ENCODE data around the gene CDH23. TPM values are rescaled to one million over a fixed set of nuclear protein-coding genes. Genes with fewer than 3 reads are reported as not detected.

CDH23 gene
- total RNA-seq, 1 experiment from 2014 or later, result 0.07 TPM

DNA sequence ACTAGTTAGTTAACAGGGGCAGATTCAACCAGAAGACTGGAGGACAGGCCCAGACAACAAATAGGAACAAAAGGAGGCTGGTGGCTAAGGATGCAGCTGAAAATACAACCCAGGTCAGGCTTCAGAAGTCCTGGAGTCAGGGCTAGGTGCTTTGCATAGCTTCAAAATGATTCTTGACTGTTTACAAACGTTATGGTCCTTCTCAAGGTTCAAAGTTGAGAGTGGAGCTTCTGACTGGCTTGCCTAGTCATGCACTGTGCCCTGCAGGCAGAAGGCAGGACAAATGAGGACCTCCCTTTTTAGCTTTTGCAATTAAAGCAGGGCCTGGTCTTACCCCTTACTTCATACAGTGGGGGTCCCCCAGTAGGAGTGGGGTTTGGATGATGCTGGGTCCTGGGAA, 4.4 kb upstream of the CDH23 start:
- DNase-seq, result no peak
- intact Hi-C loops (cut with micrococcal nuclease; ENCODE audit: unreplicated experiment), result no loop called here
- Mint-ChIP-seq H3K27me3 (ENCODE audit: unreplicated experiment) (peaks cover 94% of the 10 kb centered on the region), H3K36me3 (ENCODE audit: insufficient read depth, unreplicated experiment) (no peaks in the 10 kb centered on the region), H3K4me1 (ENCODE audit: low read depth, unreplicated experiment) (no peaks in the 10 kb centered on the region), H3K27ac (ENCODE audit: unreplicated experiment) (no peak overlapping the region), H3K9me3 (ENCODE audit: low read depth, unreplicated experiment) (no peaks in the 10 kb centered on the region), H3K4me3 (ENCODE audit: low read depth, unreplicated experiment) (no peak overlapping the region)
- BruUV-seq (replicated peaks), result no TSS peak
- TF ChIP-seq, protein P1, sequence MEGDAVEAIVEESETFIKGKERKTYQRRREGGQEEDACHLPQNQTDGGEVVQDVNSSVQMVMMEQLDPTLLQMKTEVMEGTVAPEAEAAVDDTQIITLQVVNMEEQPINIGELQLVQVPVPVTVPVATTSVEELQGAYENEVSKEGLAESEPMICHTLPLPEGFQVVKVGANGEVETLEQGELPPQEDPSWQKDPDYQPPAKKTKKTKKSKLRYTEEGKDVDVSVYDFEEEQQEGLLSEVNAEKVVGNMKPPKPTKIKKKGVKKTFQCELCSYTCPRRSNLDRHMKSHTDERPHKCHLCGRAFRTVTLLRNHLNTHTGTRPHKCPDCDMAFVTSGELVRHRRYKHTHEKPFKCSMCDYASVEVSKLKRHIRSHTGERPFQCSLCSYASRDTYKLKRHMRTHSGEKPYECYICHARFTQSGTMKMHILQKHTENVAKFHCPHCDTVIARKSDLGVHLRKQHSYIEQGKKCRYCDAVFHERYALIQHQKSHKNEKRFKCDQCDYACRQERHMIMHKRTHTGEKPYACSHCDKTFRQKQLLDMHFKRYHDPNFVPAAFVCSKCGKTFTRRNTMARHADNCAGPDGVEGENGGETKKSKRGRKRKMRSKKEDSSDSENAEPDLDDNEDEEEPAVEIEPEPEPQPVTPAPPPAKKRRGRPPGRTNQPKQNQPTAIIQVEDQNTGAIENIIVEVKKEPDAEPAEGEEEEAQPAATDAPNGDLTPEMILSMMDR (IDR thresholded peaks at IDR 0.05; ENCODE audit: unreplicated experiment), result no peak
- CTCF ChIA-PET, result interaction anchor here (0.6 to 1.4 kb wide), 2 partner anchors 10 to 316 kb away, joined by 3 to 4 read pairs; no protein-coding TSS in a partner anchor

- Mint-ChIP-seq H3K9me3 (ENCODE audit: low read depth, unreplicated experiment) (no peaks in the 10 kb centered on the region), H3K4me3 (ENCODE audit: low read depth, unreplicated experiment) (no peak overlapping the region), H3K4me1 (ENCODE audit: low read depth, unreplicated experiment) (peaks cover 4% of the 10 kb centered on the region), H3K36me3 (ENCODE audit: insufficient read depth, unreplicated experiment) (no peaks in the 10 kb centered on the region), H3K27ac (ENCODE audit: unreplicated experiment) (no peak overlapping the region), H3K27me3 (ENCODE audit: unreplicated experiment) (peaks cover 94% of the 10 kb centered on the region)
- intact Hi-C loops (cut with micrococcal nuclease; ENCODE audit: unreplicated experiment), result no loop called here
- BruUV-seq (replicated peaks), result no TSS peak
- TF ChIP-seq, protein P1 (IDR thresholded peaks at IDR 0.05; ENCODE audit: unreplicated experiment), result no peak
- DNase-seq, result no peak
- CTCF ChIA-PET, result interaction anchor here (0.5 to 1.4 kb wide), 3 partner anchors 10 to 844 kb away, joined by 3 to 4 read pairs (median 4); no protein-coding TSS in a partner anchor
Observed at GRCh38 chr10:71392791-71393781, 3.6 kb upstream of the CDH23 start.

DNA sequence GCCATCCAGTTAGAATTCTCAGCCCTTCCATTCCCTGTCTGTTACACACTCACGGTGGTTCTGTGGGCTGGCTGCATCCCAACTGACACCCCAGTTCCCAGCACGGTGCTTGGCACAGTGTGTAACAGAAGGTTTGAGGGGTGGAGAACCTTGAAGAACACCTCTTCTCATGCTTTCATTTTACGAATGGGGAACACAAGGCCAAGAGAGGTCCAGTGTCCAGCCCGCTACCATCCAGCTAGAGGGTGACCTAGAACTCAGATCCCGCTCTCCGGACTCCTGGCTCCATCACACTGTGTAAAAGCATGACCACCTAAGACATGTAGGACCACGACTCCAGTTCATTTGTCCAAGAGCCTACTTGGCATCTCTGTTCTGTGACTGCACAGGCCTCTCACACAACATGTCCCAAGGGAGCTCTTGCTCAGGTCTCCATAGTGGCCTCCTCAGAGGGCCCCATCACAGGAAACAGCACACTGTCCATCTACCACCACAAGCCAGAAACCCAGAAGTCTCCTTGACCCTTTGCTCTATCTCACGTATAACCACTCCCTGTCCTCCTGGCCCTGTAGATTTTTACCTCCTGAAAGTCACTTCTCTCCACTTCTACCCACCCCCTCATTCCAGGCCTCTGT, 2.8 kb upstream of the CDH23 start:
- Mint-ChIP-seq H3K27me3 (ENCODE audit: unreplicated experiment) (peaks cover 94% of the 10 kb centered on the region), H3K36me3 (ENCODE audit: insufficient read depth, unreplicated experiment) (no peaks in the 10 kb centered on the region), H3K9me3 (ENCODE audit: low read depth, unreplicated experiment) (no peaks in the 10 kb centered on the region), H3K4me3 (ENCODE audit: low read depth, unreplicated experiment) (no peak overlapping the region), H3K4me1 (ENCODE audit: low read depth, unreplicated experiment) (peaks cover 9% of the 10 kb centered on the region), H3K27ac (ENCODE audit: unreplicated experiment) (no peak overlapping the region)
- BruUV-seq (replicated peaks), result no TSS peak
- intact Hi-C loops (cut with micrococcal nuclease; ENCODE audit: unreplicated experiment), result no loop called here
- CTCF ChIA-PET, result interaction anchor here (0.5 kb wide), 1 partner anchor 845 kb away, joined by 4 read pairs; no protein-coding TSS in a partner anchor
- DNase-seq, result no peak
- TF ChIP-seq, protein P1 (IDR thresholded peaks at IDR 0.05; ENCODE audit: unreplicated experiment), result no peak

GRCh38 chr10:71394926-71395562, 1.7 kb upstream of the CDH23 start:
- no peak overlapping the region for H3K27ac Mint-ChIP-seq (ENCODE audit: unreplicated experiment)
- H3K9me3 Mint-ChIP-seq (ENCODE audit: low read depth, unreplicated experiment), result no peaks in the 10 kb centered on the region
- no peak overlapping the region for H3K4me3 Mint-ChIP-seq (ENCODE audit: low read depth, unreplicated experiment)
- DNase-seq, result no peak
- peaks cover 9% of the 10 kb centered on the region for H3K4me1 Mint-ChIP-seq (ENCODE audit: low read depth, unreplicated experiment)
- CTCF ChIA-PET, result no interaction called here
- H3K36me3 Mint-ChIP-seq (ENCODE audit: insufficient read depth, unreplicated experiment), result no peaks in the 10 kb centered on the region
- H3K27me3 Mint-ChIP-seq (ENCODE audit: unreplicated experiment), result peaks cover 94% of the 10 kb centered on the region
- intact Hi-C loops (cut with micrococcal nuclease; ENCODE audit: unreplicated experiment), result no loop called here
- BruUV-seq (replicated peaks), result no TSS peak
- TF ChIP-seq, protein P1 (IDR thresholded peaks at IDR 0.05; ENCODE audit: unreplicated experiment), result no peak
